H1 (cell line): Measurements from ENCODE around the gene WDR7. TPM values are rescaled to one million over a fixed set of nuclear protein-coding genes. Genes with fewer than 3 reads are reported as not detected.

Source experiments
- CTCF ChIA-PET: fragments of 300-600 bp; sonication (Branson Sonifier 250); formaldehyde crosslinking; loops from one replicate; lab custom pipeline; 2021; ENCODE audit not compliant: partially characterized antibody; lab: Charles Lee
- POLR2A ChIA-PET: fragments of 300-600 bp; sonication (Branson Sonifier 250); formaldehyde crosslinking; loops from one replicate; lab custom pipeline; 2021; ENCODE audit warnings: inconsistent platforms; ENCODE audit not compliant: partially characterized antibody; lab: Charles Lee
- DNase-seq, 2 experiments: peaks; one replicate each; pipeline versions ENCODE4 v3.0.0 to v3.0.0-alpha.2; 2010 to 2022; ENCODE audit warnings: low spot score in 2 of 2, low read depth in 1 of 2, mixed read lengths in 1 of 2
- FAIRE-seq: peaks from 2 replicates; lab custom pipeline; 2011; peaks lifted over from hg19 to GRCh38; lab: Jason Lieb, UNC
- H2AFZ ChIP-seq: 2 replicates; pipeline ENCODE4 v1.8.1; 2012; ENCODE audit warnings: low read length, inconsistent platforms
- H2AK5ac ChIP-seq: 2 replicates; pipeline ENCODE4 v1.6.1; 2013; ENCODE audit warnings: low read depth, low read length
- H2BK120ac ChIP-seq: replicated peaks from 2 replicates; pipeline ENCODE3; 2013; ENCODE audit warnings: low read depth, low read length, inconsistent platforms
- H2BK12ac ChIP-seq: 2 replicates; pipeline ENCODE4 v1.6.1; 2013; ENCODE audit warnings: low read depth, low read length
- H2BK15ac ChIP-seq: 2 replicates; pipeline ENCODE4 v1.6.1; 2013; ENCODE audit warnings: low read length
- H2BK20ac ChIP-seq: 2 replicates; pipeline ENCODE4 v1.6.1; 2013; ENCODE audit warnings: low read length
- H2BK5ac ChIP-seq: 2 replicates; pipeline ENCODE4 v1.6.1; 2013; ENCODE audit warnings: low read depth, low read length
- H3K14ac ChIP-seq: 2 replicates; pipeline ENCODE4 v1.6.1; 2013; ENCODE audit warnings: inconsistent platforms; ENCODE audit not compliant: insufficient read length
- H3K18ac ChIP-seq: 2 replicates; pipeline ENCODE4 v1.6.1; 2013; ENCODE audit warnings: low read length; ENCODE audit errors: extremely low read depth
- H3K23ac ChIP-seq: 2 replicates; pipeline ENCODE4 v1.6.1; 2013; ENCODE audit warnings: inconsistent platforms; ENCODE audit not compliant: insufficient read length
- H3K23me2 ChIP-seq: 2 replicates; pipeline ENCODE4 v1.6.1; 2013; ENCODE audit warnings: low read depth, low read length
- H3K27ac ChIP-seq: 2 replicates; pipeline ENCODE4 v1.6.1; 2011; ENCODE audit warnings: low read depth, low read length, inconsistent platforms
- H3K27me3 ChIP-seq, 4 experiments: replicated peaks in 1 of 4; 1 replicate in 1 of 4; 2 replicates in 3 of 4; pipeline versions ENCODE4 v1.6.1 to v1.8.1; 2011 to 2013; ENCODE audit warnings: low read length in 3 of 4, mild to moderate bottlenecking in 3 of 4, inconsistent platforms in 2 of 4, mixed read lengths in 2 of 4, moderate library complexity in 1 of 4; ENCODE audit not compliant: control insufficient read depth in 3 of 4, insufficient read depth in 3 of 4; ENCODE audit errors: extremely low read depth in 1 of 4
- H3K36me3 ChIP-seq, 4 experiments: 2 replicates each; pipeline versions ENCODE4 v1.6.1 to v1.8.1; 2011 to 2013; ENCODE audit warnings: mild to moderate bottlenecking in 4 of 4, low read length in 3 of 4, moderate library complexity in 2 of 4, control low read depth in 1 of 4, inconsistent platforms in 1 of 4; ENCODE audit not compliant: insufficient read depth in 4 of 4, control insufficient read depth in 2 of 4
- H3K4ac ChIP-seq: replicated peaks from 2 replicates; pipeline ENCODE3; 2013; ENCODE audit warnings: low read length, low read depth, mixed read lengths, inconsistent platforms; ENCODE audit not compliant: insufficient read length
- H3K4me1 ChIP-seq, 4 experiments: replicated peaks in 1 of 4; 1 replicate in 1 of 4; 2 replicates in 3 of 4; pipeline versions ENCODE4 v1.6.1 to v1.8.1; 2011 to 2013; ENCODE audit warnings: low read length in 3 of 4, inconsistent platforms in 2 of 4, mixed read lengths in 1 of 4; ENCODE audit not compliant: insufficient read depth in 4 of 4, control insufficient read depth in 3 of 4
- H3K4me2 ChIP-seq, 2 experiments: 2 replicates each; pipeline versions ENCODE4 v1.6.1 to v1.8.1; 2011 to 2013; ENCODE audit warnings: low read depth in 2 of 2, low read length in 2 of 2, control low read depth in 1 of 2, inconsistent platforms in 1 of 2, mild to moderate bottlenecking in 1 of 2; ENCODE audit not compliant: insufficient read depth in 1 of 2
- H3K4me3 ChIP-seq, 4 experiments: fragments of 200-600, 300-600 bp in 1 of 4; sonication (generic), shearing (Covaris generic), sonication (Bioruptor Twin) in 1 of 4; 2 replicates each; pipeline versions ENCODE4 v1.5.1 to v1.8.1; 2011 to 2016; ENCODE audit warnings: low read length in 4 of 4, low read depth in 3 of 4, control low read depth in 2 of 4, inconsistent platforms in 2 of 4, mild to moderate bottlenecking in 2 of 4, mixed read lengths in 1 of 4, moderate library complexity in 1 of 4; ENCODE audit not compliant: insufficient read depth in 2 of 4; ENCODE audit errors: extremely low read depth in 1 of 4
- H3K56ac ChIP-seq: replicated peaks from 2 replicates; pipeline ENCODE3; 2013; ENCODE audit warnings: low read depth, mild to moderate bottlenecking, mixed read lengths, low read length, inconsistent platforms; ENCODE audit not compliant: insufficient read length
- H3K79me1 ChIP-seq: 2 replicates; pipeline ENCODE4 v1.6.1; 2013; ENCODE audit warnings: low read depth, low read length, control low read depth
- H3K79me2 ChIP-seq, 2 experiments: 2 replicates each; pipeline versions ENCODE4 v1.6.1 to v1.8.1; 2012 to 2013; ENCODE audit warnings: low read length in 2 of 2, mild to moderate bottlenecking in 2 of 2, inconsistent platforms in 1 of 2; ENCODE audit not compliant: insufficient read depth in 2 of 2, control insufficient read depth in 1 of 2
- H3K9ac ChIP-seq, 4 experiments: replicated peaks in 1 of 4; 1 replicate in 1 of 4; 2 replicates in 3 of 4; pipeline versions ENCODE4 v1.6.1 to v1.8.1; 2011 to 2013; ENCODE audit warnings: low read depth in 3 of 4, low read length in 3 of 4, control low read depth in 2 of 4, mild to moderate bottlenecking in 2 of 4, moderate library complexity in 2 of 4, inconsistent platforms in 1 of 4; ENCODE audit errors: extremely low read depth in 1 of 4
- H3K9me3 ChIP-seq, 2 experiments: 2 replicates each; pipeline versions ENCODE4 v1.6.1 to v1.8.1; 2012 to 2013; ENCODE audit warnings: mild to moderate bottlenecking in 2 of 2, moderate library complexity in 2 of 2, control low read depth in 1 of 2, inconsistent platforms in 1 of 2, low read depth in 1 of 2, low read length in 1 of 2, mixed read lengths in 1 of 2; ENCODE audit not compliant: insufficient read depth in 2 of 2
- H4K20me1 ChIP-seq, 2 experiments: replicated peaks in 1 of 2; 2 replicates each; pipeline versions ENCODE3 to v1.8.1; 2011 to 2013; ENCODE audit warnings: inconsistent platforms in 2 of 2, low read length in 2 of 2, mild to moderate bottlenecking in 1 of 2; ENCODE audit not compliant: insufficient read depth in 2 of 2, control insufficient read depth in 1 of 2
- H4K5ac ChIP-seq: 2 replicates; pipeline ENCODE4 v1.6.1; 2013; ENCODE audit warnings: low read length, low read depth, mixed read lengths, inconsistent platforms; ENCODE audit not compliant: insufficient read length
- H4K8ac ChIP-seq: 2 replicates; pipeline ENCODE4 v1.8.0; 2013; ENCODE audit warnings: mild to moderate bottlenecking, moderate library complexity, low read length, inconsistent platforms; ENCODE audit not compliant: insufficient read depth; ENCODE audit errors: extremely low read depth
- H4K91ac ChIP-seq: replicated peaks from 2 replicates; pipeline ENCODE3; 2013; ENCODE audit warnings: low read length, mixed read lengths, inconsistent platforms; ENCODE audit not compliant: insufficient read length
- EP300 ChIP-seq, 2 experiments: IDR thresholded peaks; 1 replicate in 1 of 2; 2 replicates in 1 of 2; pipeline ENCODE4 v1.6.1; 2011 to 2012; ENCODE audit warnings: low read depth in 2 of 2, low read length in 2 of 2, mild to moderate bottlenecking in 2 of 2, borderline replicate concordance in 1 of 2, inconsistent platforms in 1 of 2, moderate library complexity in 1 of 2
- EZH2 ChIP-seq: fragments of 200-600 bp; sonication (generic); IDR thresholded peaks from 2 replicates; pipeline ENCODE4 v1.7.1; 2012; ENCODE audit warnings: low read depth, mild to moderate bottlenecking, moderate library complexity, low read length, inconsistent platforms; ENCODE audit not compliant: severe bottlenecking
- HDAC2 ChIP-seq, 2 experiments: fragments of 300-600 bp in 1 of 2; sonication (generic) in 1 of 2; IDR thresholded peaks; 2 replicates each; pipeline ENCODE4 v1.6.1; 2011 to 2012; ENCODE audit warnings: low read depth in 2 of 2, low read length in 2 of 2, mild to moderate bottlenecking in 2 of 2, moderate library complexity in 2 of 2, borderline replicate concordance in 1 of 2, inconsistent platforms in 1 of 2
- HDAC6 ChIP-seq: IDR thresholded peaks from one replicate; pipeline ENCODE4 v1.7.1; 2012; ENCODE audit warnings: low read depth, mild to moderate bottlenecking, inconsistent platforms, low read length, moderate library complexity
- SIRT6 ChIP-seq: IDR thresholded peaks from one replicate; pipeline ENCODE4 v1.7.1; 2012; ENCODE audit warnings: low read length, inconsistent platforms
- WGBS, 2 experiments: shearing (Covaris generic) in 1 of 2; methylation state at CpG; one replicate each; pipeline versions ENCODE4 v1.1.6 to v1.1.7; 2013 to 2015; ENCODE audit warnings: low lambda C conversion rate in 2 of 2, mixed read lengths in 2 of 2, inconsistent platforms in 1 of 2, low coverage in 1 of 2, missing lambda C conversion rate in 1 of 2; ENCODE audit not compliant: insufficient replicate concordance in 2 of 2, insufficient coverage in 1 of 2, insufficient read length in 1 of 2; ENCODE audit errors: extremely low coverage in 1 of 2, missing lambda C conversion rate in 1 of 2; 5-methylcytosine and 5-hydroxymethylcytosine counted together
- polyA plus RNA-seq, 7 experiments: library from polyadenylated mRNA; depleted of rRNA in 3 of 7; stranded (reverse) in 5 of 7; unstranded in 2 of 7; fragments of >200 nt in 5 of 7; fragments of 200-250 nt in 2 of 7; gene quantifications; 1 replicate in 5 of 7; 2 replicates in 1 of 7; 4 replicates in 1 of 7; pipeline versions ENCODE4 v1.2.1 to v1.2.3, GENCODE V29; 2011 to 2013; ENCODE audit warnings: missing spikeins in 2 of 7, mixed read lengths in 2 of 7
- total RNA-seq: library from RNA; stranded (reverse); fragmentation: NEBNext Ultra II Directional; extraction: Animal tissue kit (Norgen Biotek cat#: 25700); gene quantifications from 2 replicates; pipeline ENCODE4 v1.2.1, GENCODE V29; 2021

The WDR7 gene
- total and polyA plus RNA-seq, 2 of the 8 experiments (the other 6 are each of a cell fraction or from before 2014, with no cell fraction given): 5.5 to 15.2 TPM

DNA sequence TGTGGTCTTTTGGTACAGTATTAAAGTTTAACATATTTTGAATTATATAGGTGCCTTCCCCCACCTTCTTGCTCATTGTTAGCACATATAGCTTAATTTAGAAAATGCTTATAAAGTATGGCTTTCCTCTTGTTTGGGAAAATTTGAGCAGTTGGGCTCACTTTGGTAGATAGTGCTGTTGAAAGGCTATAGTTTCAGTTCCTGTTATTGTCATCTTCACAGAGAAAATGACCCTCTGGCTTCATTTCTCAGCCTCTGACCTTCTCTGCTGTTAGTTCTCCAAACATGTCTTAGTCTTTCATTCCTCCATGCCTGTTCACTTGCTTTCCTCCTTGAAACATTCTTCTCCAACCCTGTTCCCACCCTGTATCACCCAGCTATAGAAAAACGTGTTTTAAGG, 200.6 kb downstream of the WDR7 start (continued):
- no peak for TF ChIP-seq SIRT6

DNA sequence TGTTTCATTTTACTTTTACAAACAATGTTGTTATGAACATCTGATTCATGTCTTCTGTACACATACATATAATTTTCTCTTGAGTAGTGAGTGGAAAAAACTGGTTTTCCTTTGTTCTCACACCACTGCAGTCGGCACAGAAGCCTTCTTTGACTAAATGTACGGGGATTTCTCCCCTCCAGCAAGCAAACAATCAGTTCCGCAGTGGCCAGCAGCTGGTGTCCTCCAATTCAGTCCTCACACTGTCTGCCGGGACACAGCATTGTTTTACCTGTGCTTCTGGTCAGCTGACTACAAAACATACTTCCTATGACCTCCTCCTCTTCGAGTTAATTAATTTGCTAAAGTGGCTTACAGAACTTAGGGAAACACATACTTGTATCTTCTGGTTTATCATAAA, 202.8 kb downstream of the WDR7 start:
- H4K5ac ChIP-seq: no peak overlapping the region
- H3K4ac ChIP-seq: no peak overlapping the region
- H4K20me1 ChIP-seq: no peaks in the 10 kb centered on the region
- no peak overlapping the region for H3K14ac ChIP-seq
- no peak overlapping the region for H4K8ac ChIP-seq
- no peaks in the 10 kb centered on the region for H3K79me1 ChIP-seq
- no peak overlapping the region for H2BK15ac ChIP-seq
- no peak overlapping the region for H3K27ac ChIP-seq
- FAIRE-seq: no peak
- no peak overlapping the region for H2BK20ac ChIP-seq
- no peak overlapping the region for H3K56ac ChIP-seq
- H2BK5ac ChIP-seq: no peak overlapping the region
- CTCF ChIA-PET: no interaction called here
- H3K9ac ChIP-seq: no peak overlapping the region
- WGBS, 2 experiments: 98% methylated on average over 5 of the region's 5 CpGs; no CpG with 5 or more reads in 1 of the 2 experiments
- H3K23ac ChIP-seq: no peak overlapping the region
- POLR2A ChIA-PET: no interaction called here
- H3K4me2 ChIP-seq: no peak overlapping the region
- no peaks in the 10 kb centered on the region for H3K4me1 ChIP-seq
- H2AFZ ChIP-seq: no peak overlapping the region
- H3K36me3 ChIP-seq: no peaks in the 10 kb centered on the region
- no peak overlapping the region for H2BK12ac ChIP-seq
- no peak overlapping the region for H2AK5ac ChIP-seq
- H3K23me2 ChIP-seq: no peaks in the 10 kb centered on the region
- H3K18ac ChIP-seq: no peak overlapping the region
- no peak overlapping the region for H4K91ac ChIP-seq
- H3K4me3 ChIP-seq: no peak overlapping the region
- DNase-seq: no peak
- H3K9me3 ChIP-seq: no peaks in the 10 kb centered on the region
- no peak overlapping the region for H2BK120ac ChIP-seq
- H3K79me2 ChIP-seq: no peaks in the 10 kb centered on the region
- no peak for TF ChIP-seq HDAC6
- no peak for TF ChIP-seq EP300 (IDR thresholded peaks at IDR 0.05; ENCODE audit: borderline replicate concordance in 1 of 2, low read depth in 2 of 2, low read length in 2 of 2)
- TF ChIP-seq HDAC2 (IDR thresholded peaks at IDR 0.05; ENCODE audit: borderline replicate concordance in 1 of 2, low read depth in 2 of 2, low read length in 2 of 2): no peak
- no peak for TF ChIP-seq EZH2
- TF ChIP-seq, all 59 proteins: peak for 0
- no peaks in the 10 kb centered on the region for H3K27me3 ChIP-seq
